GM21390 (cell line): ENCODE results near the gene TNIK.

Experiments used
- ATAC-seq: cut with Tn5 transposase; IDR thresholded peaks from one replicate; pipeline ENCODE4 v1.9.1; 2021; ENCODE audit not compliant: unreplicated experiment

Gene TNIK

GRCh38 chr3:171420667-171421066 lies 39.5 kb downstream of the TNIK start:
- ATAC-seq: no peak

DNA sequence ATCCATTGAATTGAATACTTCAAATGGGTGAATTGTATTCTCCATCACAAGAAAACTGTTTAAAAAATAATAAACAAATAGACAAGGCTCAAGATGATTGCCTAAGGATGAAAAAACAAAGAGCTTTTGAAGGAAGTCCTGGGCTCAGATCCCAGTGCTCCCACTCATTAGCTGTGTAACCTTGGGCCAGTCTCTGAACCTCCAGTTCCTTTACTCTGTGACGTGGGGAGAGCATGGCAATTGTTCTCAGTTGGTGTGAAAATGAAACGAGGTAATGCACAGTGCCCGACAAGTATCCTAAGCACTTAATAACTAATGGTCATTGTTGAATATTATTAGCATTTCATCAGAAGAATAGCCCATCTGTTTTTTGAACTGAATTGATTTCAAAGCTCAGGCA lies 40.7 kb downstream of the TNIK start:
- ATAC-seq: no peak

- ATAC-seq: no peak
These were observed 42.4 kb downstream of the TNIK start for GRCh38 chr3:171417813-171418212.

GRCh38 chr3:171417137-171417536 lies 43.1 kb downstream of the TNIK start:
- no peak for ATAC-seq

DNA sequence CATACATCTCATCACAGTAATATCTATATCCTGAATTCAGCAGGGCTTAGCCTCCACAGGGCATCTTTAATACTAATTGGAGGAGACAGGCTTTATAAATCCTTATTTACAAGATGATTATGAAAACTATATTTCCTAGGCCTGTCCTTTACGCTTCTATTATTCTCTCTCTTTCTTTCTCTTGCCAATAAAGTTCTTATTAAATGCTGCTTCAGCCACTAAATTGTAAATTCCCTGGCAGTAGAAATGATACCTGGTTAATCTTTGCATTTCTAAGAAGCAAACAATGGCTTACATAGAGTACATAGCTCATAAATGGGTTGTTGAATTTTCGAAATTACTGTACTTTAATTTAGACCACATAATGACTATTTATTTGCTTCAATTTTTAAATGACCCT lies 43.5 kb downstream of the TNIK start:
- ATAC-seq: no peak

DNA sequence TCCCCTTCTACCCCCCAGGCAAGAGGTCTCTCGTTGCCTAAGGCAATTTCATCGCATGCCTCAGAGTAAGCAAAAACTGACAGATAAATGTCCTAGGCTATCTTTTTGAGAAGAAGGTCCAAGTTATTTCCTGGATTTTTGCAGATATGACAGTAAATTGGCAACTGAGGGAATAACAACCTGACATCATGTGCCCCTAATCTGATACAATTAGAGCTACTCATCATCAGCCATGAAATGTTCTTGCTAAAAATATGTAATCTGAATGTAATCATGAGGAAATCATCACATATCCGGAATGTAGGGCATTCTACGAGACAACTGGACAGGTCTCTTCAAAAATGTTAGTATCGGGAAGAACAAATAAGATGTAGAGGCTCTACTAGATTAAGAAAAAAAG lies 44.1 kb downstream of the TNIK start:
- no peak for ATAC-seq

DNA sequence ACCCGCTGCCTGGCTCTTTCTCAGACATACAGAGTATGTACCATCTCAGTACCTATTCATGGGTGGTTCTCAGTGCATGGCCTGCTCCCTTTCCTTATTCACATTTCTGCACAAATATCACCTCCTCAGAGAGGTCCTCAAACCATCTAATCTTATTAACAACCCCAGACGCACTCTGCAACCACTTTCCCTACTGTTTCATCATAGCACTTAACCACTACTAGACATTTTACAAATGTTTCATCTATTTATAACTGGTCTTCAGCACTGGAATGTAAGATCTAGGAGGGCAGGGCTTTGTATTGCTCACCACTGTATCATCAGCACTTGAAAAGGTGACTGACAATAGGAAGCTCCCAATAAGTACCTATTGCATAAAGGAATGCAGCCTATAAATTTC lies 45.1 kb downstream of the TNIK start:
- no peak for ATAC-seq

DNA sequence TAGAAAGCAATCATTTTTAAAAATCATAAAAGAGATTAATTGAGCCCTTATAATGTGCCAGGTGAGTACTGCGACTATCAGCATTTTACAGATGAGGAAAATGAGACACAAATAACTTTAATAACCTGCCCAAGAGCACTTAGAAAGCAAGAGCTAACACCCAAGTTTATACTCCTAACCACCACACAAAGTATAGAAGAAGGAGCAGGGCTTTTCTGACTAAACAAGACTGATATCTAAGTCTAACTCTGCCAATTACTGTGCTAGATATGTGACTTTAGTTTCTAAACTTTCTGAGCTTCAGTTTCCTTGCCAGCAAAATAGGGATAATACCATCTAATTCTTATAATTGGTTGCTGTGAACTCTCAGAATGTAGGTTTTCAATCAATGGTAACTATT lies 47.7 kb downstream of the TNIK start:
- ATAC-seq: no peak

DNA sequence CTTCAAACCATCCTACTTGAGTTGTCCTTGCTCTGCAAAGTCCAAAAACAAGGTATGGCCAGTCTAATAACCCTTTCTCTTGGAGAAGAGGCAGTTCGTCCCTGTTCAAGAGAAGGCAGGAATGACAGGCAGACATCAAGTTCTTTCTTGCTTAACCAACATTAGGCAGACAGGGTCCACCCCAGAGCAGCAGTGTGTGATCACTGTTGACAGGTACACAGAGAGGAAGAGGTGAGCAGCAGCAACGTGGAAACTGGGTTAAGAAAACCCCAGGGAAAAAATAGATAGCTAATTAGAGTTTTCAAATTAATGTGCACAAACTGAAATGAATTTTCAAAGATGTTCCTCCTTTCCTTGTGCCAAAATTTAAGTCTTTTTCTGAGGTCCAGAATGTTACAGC lies 48.2 kb downstream of the TNIK start:
- no peak for ATAC-seq

DNA sequence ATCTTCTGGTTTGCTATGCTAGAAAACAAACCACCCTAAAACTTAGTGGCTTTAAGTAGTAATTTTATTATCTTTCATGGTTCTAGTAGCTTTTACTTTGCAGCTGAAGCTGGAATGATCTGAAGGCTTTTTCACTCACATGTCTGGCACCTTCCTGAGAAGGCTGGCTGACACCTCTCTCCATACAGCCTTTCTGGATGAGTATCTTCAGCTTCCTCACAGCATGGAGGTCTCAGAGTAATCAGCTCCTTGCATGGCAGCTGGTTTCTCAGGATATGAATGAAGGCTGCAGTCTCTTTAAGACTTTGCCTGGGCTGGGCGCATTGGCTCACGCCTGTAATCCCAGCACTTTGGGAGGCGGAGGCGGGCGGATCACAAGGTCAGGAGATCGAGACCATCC lies 50.0 kb downstream of the TNIK start:
- ATAC-seq: no peak

GRCh38 chr3:171407759-171408158 lies 52.4 kb downstream of the TNIK start:
- no peak for ATAC-seq

DNA sequence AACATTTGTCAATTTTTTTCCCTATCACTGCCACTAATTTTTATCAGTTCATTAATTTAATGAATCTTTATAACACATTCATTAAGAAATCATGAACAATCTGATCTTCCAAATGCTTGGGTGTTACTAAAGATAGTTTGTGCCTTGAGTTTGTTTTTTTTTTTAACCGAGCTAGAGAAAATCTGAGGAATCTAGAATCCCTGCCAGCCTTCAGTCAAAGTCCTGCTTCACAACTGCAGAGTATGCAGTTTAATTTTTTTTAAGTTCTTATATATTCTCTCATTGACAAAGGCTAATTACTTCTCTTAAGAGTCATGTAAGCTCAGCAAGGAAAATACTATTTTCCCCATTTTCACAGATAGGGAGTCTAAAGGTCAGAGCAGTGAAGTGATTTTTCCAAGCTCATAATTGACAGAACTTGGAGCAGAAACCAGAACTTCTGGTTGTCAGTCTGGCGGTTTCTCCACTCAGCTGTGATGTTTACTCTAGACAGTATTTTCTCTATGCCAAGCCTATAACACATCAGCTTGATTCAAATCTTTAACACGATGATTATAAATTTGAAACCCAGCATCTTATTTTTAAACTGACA lies 55.7 kb downstream of the TNIK start:
- no peak for ATAC-seq

- ATAC-seq: no peak
These were observed 57.9 kb downstream of the TNIK start for GRCh38 chr3:171402281-171402680.

DNA sequence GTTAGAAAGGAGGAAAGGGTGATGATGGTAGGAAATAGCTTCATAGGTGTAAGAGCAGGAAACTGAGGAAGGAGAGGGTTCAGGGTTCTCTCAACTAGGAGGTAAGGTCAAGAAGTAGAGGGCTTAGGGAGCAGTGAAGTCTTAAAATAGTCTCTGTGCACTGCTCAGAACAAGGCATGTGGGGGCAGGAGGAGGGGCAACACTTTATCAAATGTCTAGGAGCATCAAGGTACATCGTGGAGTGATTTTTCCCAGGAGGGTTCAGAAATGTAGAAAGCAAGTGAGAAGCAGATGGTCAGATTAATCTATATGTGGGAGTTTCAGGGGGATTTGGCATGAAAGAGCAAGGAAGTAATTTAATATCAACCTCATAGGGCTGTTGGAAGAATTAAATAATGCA lies 58.8 kb downstream of the TNIK start:
- no peak for ATAC-seq

GRCh38 chr3:171399842-171400241 lies 60.4 kb downstream of the TNIK start:
- no peak for ATAC-seq

DNA sequence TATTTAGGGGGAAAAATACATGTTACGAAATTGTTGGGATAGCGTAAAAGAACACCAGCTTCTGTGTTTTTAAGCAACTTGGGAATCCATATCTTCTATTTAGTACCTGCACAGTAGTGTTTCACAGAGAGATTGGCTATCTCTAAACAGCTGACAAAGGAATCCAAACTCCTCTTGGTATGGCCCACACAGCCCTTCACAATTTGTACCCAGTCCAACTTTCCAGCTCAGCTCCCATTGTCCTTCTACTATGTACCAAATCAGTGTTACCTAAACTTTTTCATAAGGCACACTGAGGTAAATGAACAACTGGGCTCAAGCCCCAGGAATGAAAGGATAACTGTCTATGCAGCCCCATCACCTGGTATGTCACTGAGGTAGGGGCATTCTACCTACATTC lies 61.9 kb downstream of the TNIK start:
- no peak for ATAC-seq

GRCh38 chr3:171397089-171397488 lies 63.1 kb downstream of the TNIK start:
- ATAC-seq: no peak

GRCh38 chr3:171396048-171396447 lies 64.2 kb downstream of the TNIK start:
- ATAC-seq: no peak

DNA sequence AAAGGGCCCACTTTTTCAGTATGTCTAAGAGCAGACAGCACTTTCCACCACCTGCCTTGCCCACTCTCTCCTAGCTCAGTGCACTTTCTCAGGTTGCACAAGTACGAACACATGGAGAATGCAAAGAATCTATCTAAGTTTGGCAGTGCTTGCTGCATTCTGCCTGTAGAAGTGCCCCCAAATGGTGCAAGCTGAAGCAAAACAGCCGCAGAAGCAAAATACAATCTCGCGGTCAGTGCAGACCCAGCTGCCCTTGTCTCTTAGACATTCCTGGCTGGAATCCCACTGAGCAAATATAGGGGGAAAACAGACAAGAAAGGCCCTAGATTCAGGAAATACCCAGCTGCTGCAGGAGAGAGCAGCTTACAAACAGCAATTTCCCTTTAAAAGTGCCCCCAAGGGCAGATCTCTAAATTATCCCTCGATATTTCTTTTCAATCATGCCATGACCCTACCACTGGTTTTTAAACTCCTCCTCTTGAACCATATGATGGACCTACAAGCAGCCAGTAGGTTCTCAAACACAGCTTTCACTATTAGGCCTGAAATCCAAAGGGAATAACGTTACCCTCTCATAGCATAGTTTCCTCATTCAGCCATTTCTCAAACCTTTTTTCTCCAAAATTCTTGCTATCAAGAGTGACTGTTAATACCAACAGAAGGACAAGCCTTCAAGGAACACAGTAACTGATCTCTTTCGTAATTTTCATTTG lies 67.0 kb downstream of the TNIK start:
- no peak for ATAC-seq

- ATAC-seq: no peak
These were observed 68.8 kb downstream of the TNIK start for GRCh38 chr3:171391432-171391831.

GRCh38 chr3:171390051-171390941 lies 69.9 kb downstream of the TNIK start:
- no peak for ATAC-seq

- ATAC-seq: no peak
These were observed 70.7 kb downstream of the TNIK start for GRCh38 chr3:171389491-171389890.
